GM19372 (cell line): ENCODE measurements around the gene TBC1D22A.

Experiments used
- ATAC-seq: cut with Tn5 transposase; IDR thresholded peaks from one replicate; pipeline ENCODE4 v1.9.1; 2021; ENCODE audit warnings: mild to moderate bottlenecking, low read depth, moderate library complexity; ENCODE audit not compliant: unreplicated experiment

Gene TBC1D22A

GRCh38 chr22:47153854-47154525 lies 391.5 kb downstream of the TBC1D22A start:
- no peak for ATAC-seq

DNA sequence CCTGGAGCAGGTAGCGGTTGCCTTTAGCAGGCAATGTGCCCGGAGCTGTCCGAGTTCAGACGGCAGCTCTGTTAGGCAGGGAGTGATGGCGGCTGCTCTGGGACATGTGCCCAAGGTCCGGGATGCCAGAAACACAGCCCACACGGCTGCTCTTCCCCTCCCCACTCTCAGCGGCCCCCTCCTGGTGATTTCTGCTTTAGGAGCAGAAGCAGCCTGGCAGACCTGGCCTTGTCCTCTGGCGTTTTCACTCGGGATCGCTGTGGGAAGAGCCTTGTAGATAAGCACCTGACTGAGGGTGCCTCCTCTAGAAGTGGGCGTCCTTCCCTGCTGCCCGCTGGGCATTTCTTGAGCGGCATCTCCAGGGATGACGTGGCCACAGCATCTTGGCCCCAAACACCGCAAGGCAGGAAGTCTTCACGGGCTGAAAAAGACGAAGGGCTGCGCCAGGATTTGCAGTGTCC lies 392.2 kb downstream of the TBC1D22A start:
- ATAC-seq, result no peak

GRCh38 chr22:47155131-47155885 lies 392.9 kb downstream of the TBC1D22A start:
- ATAC-seq, result no peak

DNA sequence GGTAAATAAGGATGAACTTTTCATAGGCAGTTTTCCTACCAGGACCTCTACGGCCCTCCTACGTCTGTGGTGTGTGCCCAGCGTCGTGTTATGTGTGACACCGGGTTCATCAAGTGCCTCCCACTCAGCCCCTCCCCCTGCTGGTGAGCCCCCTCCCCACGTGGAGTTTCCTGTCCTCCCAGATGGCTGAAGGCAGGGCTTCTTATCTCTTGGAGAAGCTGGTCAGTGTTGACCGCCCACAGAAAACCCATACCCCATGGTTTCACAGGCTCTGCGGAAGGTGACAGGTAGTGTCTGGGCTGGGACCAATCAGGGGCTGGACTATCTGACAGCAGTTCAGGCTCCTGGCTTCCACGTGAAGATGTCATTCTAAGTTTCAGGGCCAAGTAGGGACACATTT lies 393.5 kb downstream of the TBC1D22A start:
- no peak for ATAC-seq

DNA sequence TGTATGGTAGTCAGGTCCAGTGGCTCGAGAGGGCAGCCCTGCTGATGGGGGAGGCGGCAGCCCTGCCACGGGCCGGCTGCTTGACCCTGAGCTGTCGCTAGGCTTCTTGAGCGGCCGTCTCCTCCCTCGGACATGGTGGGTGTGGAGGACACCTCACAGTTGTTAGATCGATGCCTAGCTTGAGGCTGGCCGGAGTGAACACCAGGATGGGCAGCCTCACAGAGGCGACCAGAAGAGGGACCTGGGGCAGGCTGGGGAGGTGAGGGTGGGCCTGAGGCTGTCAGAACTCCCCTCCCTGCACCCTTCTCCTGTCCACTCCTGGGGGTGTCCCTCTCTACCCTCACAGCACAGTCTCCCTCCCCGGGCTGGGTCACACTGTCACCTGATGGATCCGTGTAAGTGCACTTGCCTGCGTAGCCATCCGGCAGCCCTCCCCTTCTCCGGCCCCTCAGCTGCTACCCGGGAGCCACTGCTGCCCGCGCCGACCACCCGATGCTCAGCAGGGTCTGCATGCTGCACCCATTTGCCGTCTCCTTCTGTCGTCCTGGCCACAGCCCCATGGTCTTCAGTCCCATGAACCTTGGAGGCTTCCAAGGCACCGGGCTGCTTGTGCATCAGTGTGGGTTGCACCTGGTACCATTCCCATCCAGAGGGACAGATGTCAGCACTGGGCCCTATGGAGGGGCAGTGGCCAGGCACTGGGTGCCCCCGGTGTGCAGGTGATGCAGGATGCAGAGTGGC lies 394.1 kb downstream of the TBC1D22A start:
- ATAC-seq, result no peak

DNA sequence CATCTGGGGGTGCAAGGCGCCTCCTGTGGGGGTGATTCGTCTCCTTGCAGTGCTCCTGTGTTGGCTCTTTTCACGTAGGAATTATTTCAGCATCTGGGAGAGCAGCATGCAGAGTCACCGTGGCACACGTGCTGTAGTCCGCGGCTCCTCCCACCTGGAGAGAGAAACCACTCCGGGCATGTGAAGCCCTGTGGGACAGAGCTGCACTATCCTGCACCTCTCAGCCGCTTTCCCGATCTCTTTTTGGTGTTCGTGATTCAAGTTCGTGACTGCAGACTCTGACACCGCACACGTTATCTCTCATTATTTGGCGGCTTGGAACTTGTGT lies 394.6 kb downstream of the TBC1D22A start:
- ATAC-seq, result no peak

DNA sequence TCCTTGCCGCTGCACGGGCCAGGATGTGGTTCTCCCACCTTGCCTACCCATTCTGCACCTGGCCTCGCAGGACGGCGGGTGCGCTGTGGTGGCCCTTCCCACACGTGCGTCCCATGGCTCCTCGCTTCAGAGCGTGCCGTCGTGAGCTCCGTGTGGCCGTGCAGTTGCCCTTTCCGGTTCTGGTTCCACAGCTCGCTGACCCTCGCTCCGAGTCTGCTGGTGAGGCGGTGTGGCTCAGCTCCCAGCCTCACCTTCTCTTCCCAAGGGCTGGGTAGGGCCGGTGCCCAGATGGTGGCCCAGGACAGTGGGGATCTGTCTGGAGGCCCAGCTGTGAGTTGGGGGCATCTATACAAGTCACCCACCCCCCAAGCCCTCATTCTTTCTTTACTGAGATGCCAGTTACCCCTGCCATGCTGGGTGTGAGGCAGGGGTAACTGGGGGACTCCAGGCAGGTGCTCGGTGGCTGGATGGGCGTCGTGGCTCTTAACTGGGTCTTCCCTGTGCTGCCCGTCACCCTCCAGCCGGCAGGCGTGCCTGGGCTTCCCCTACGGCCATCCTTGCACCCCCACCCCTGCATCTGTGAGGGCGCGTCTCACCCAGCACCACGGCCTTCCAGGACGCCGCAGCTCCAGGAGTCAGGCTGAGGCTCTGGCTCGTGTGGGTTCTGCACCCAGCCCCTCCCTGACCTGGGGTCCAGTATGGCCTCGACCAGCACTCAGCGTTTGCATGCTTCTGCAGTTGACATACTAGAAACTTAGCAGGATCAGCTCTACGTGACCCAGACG lies 395.2 kb downstream of the TBC1D22A start:
- no peak for ATAC-seq

GRCh38 chr22:47158457-47158856 lies 396.0 kb downstream of the TBC1D22A start:
- no peak for ATAC-seq

GRCh38 chr22:47159592-47159991 lies 397.1 kb downstream of the TBC1D22A start:
- no peak for ATAC-seq

- ATAC-seq, result no peak
These were observed 397.7 kb downstream of the TBC1D22A start for GRCh38 chr22:47160141-47160541.

DNA sequence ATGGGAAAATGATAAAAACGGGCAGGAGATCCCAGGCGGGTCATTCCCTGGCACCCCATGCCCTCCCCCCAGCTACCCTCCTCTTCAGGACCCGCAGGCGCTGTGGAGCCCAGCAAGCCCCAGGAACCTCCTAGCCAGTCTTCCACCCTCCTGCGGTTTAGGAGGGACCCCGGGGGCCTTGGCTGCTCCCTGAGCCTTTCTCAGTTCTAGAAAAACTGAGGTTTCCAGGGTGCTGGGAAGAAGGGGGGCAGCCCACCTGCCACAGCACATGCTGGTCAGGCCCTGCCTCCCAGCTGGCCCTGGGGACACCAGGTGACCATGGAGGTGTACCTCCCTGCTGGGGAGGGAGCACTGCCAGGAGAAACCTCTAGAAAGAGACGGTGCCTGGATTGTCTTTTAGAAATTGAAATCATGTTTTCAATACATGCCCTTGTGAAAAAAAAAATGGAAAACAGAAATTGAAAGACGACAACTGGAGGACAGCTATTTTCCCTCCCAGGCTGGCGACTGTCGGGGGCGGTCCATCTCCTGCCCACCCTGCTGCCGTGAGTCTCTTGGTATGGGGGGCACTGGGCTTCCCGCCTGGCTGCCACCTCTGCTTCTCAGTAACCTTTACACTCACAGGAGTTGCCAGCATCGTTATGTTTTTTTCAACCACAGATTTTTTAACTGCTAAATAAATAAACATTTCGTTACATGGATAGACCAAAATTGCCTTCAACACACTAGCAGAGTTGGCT lies 398.5 kb downstream of the TBC1D22A start:
- ATAC-seq, result no peak

- ATAC-seq, result no peak
These were observed 399.2 kb downstream of the TBC1D22A start for GRCh38 chr22:47161631-47162030.

- no peak for ATAC-seq
These were observed 400.4 kb downstream of the TBC1D22A start for GRCh38 chr22:47162865-47163264.

GRCh38 chr22:47163481-47163855 lies 401.0 kb downstream of the TBC1D22A start:
- no peak for ATAC-seq

DNA sequence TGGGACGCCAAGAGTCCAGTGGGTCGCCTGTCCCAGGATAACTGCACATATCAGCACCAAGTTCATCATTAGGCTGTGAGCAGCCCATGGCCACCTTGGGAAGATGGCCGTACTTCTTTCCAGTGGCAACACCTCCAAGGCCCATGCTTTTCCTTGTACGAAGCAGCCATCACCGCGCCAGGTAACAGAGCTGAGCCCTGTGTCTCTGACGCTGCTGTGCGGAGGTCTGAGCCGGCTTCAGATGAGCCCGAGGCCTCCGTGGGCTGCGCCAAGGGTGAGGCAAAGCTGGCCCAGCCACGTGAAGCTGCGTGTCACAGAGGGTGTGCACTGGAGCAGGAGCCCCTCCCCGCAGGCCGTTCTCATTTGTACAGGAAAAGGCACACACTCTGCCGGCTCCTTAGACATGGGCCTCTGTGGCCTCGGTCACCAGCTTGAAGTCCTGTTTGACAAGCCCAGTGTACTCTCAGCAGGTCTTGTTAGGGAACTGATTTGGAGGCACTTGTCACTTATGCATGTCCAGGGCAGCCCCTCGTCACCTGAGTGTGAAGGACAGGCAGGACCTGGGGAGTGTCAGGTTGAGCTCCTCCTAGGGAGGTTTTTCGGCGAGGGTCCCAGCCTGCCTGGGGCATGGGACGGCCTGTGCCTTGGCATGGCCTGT lies 401.5 kb downstream of the TBC1D22A start:
- ATAC-seq, result no peak

- ATAC-seq, result no peak
These were observed 402.3 kb downstream of the TBC1D22A start for GRCh38 chr22:47164514-47165337.

- no peak for ATAC-seq
These were observed 403.0 kb downstream of the TBC1D22A start for GRCh38 chr22:47165338-47166032.

GRCh38 chr22:47166033-47166404 lies 403.6 kb downstream of the TBC1D22A start:
- ATAC-seq, result no peak
